GM19324 (cell line): ENCODE data around the gene G6PC2.

ENCODE experiments used
- ATAC-seq: cut with Tn5 transposase; IDR thresholded peaks from one replicate; pipeline ENCODE4 v1.9.1; 2021; ENCODE audit warnings: mild to moderate bottlenecking, moderate library complexity; ENCODE audit not compliant: unreplicated experiment, low FRiP score

G6PC2 gene

DNA sequence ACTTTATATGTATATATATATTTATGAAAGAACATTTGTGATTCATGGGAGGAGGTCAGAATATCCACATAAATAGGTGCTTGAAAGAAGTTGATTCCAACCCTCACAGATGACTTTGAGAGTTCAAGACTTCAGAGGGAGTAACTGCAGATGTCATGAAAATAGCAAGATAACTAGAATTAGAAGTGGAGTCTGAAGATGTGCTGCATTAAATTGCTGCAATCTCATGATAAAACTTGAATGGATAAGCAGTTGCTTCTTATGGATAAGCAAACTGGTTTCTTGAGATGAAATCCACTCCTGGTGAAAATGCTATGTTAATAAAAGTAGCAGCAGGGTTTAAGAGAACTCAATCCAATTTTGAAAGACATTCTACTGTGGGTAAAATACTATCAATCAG lies 40.2 kb downstream of the G6PC2 start:
- ATAC-seq: no peak

DNA sequence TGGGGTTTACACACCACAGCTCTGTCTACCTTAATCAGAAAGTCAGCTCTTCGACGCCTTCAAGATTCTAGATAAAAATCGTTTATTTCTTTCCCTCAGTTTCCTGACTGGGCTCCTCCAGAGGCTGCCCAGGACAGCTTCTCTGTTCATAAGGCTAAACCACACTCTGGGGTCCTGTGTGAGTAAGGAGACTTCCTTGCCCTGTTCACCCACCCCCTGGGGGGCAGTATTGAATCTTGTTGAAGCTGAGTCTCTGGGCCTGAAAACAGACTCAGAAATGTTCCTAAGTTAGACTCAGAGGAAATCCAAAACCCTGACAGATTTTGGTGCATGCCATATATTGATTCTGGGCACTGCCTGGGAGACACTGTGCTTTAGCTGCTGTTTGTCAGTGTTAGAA lies 43.0 kb downstream of the G6PC2 start:
- ATAC-seq: no peak

DNA sequence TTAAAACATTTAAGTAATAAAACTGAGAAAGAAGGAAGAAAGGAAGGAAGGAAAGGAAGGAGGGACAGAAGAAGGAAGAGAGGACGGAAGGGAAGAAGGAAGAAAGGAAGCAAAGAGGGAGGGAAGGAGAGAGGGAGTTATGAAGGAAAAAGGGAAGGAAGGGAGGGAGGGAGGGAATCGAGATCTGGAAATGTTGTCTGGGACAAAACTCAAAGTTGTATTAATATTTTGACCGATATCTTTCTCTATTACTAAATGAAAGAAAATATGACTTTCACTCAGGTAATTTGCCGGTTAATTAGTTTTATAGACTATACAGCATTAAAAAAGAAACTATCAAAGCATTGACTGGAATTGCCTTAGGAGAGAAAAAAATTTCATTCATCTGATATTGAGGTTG lies 44.4 kb downstream of the G6PC2 start:
- ATAC-seq: no peak

DNA sequence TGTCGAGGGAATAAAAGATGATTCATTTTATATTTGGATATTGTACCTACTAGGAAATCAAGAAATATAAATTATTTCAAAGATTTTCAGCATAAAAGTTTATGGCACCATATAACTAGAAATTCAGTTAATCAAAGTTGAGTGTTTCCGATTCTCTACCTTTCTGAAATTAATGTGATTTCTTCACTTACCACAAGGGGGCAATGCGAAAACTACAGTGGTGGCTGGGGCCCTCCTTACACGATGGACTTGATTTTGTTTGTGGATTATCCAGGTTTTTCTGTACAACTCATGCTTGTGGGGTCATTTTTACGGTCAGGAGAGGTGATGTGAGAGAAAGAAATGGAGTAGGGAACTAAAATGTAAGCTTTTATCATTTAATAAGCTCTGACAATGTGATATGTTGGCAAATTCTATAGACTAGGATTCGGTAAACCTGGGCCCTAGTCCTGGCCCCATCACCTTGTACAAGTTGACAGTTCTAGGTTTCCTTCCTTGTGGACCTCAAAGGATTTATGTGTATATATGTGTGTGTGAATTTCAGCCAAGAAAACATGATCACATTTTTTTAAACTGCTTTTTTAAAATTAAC lies 47.6 kb downstream of the G6PC2 start:
- no peak for ATAC-seq

DNA sequence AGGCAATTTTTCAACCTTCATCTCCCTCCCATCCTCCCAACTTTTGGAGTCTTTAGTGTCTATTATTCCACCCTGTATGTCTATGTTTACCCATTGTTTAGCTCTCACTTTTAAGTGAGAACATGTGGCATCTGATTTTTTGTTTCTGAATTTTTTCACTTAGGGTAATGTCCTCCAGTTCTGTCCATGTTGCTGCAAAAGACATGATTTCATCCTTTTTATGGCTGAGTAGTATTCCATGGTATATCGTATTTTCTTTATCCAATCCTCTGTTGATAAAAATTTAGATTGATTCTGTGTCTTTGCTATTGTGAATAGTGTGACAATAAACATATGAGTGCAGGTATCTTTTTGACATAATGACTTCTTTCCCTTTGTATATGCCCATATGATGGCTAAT lies 48.2 kb downstream of the G6PC2 start:
- ATAC-seq: no peak

DNA sequence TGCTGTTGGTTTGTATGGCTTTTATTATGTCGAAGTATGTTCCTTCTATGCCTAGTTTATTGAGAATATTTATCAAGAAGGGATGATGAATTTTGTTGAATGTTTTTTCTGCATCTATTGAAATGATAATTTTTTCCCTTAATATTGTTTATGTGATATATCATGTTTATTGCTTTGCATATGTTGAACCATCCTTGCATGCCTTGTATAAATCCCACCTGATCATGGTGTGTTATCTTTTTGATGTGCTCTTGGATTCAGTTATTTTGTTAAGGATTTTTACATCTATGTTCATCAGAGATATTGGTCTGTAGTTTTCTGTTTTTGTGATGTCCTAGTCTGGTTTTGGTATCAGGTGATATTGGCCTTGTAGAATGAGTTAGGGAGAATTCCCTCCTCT lies 50.8 kb downstream of the G6PC2 start:
- no peak for ATAC-seq

DNA sequence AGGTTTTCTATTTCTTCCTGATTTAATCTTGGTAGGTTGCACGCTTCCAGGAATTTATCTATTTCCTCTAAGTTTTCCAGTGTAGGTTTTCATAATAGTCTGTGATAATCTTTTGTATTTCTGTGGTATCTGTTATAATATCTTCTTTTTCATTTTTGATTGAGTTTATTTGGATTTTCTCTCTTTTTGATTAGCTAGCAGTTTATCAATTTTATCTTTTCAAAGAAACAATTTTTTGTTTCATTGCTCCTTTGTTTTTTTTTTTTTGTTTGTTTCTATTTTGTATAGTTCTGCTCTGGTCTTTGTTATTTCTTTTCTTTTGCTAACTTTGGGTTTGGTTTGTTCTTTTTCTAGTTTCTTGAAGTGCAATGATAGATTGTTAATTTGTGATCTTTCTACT lies 51.3 kb downstream of the G6PC2 start:
- no peak for ATAC-seq

DNA sequence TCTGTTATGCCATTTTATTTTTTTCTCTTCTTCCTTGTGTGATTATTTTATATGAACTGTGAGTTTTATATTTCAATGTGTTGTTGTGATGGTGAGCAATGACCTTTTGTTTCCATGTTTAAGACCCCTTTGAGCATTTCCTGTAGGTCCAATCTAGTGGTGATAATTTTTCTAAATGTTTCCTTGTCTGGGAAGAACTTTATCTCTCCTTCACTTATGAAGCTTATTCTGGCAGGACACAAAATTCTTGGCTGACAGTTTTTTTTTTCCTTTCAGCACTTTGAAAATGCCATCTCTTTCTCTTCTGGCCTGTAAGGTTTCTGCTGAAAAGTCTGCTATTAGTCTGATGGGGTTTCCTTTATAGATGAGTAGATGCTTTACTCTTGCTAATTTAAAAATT lies 53.2 kb downstream of the G6PC2 start:
- no peak for ATAC-seq

DNA sequence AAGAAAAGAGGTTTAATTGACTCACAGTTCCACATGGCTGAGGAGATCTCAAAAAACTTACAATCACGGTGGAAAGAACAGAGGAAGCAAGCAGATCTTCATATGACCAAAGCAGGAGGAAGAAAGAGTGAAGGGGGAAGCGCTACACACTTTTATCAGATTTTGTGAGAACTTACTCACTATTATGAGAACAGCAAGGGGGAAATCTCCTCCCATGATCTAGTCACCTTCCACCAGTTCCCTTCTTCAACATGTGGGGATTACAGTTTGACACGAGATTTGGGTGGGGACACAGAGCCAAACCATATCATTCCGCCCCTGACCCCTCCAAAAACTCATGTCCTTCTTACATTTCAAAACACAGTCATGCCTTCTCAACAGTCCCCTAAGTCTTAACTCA lies 54.2 kb downstream of the G6PC2 start:
- ATAC-seq: no peak

DNA sequence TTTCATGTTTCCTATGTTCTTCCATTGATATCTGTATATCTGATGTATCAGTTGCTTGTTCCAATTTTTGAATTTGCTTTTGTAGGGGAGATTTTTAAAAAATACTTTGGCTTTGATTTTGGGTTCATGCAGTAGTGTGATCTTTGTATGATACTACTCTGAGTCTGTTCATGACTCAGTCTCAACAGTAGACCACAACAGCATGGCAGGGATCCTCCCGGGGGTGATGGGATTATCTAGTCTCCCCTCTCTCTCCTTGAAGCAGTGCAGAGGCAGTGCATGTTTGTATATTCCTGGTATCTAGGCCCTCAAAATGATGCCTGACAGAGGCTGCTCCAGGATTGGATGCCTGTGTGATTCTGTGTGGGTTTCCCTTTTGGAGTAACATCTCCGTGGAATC lies 55.3 kb downstream of the G6PC2 start:
- no peak for ATAC-seq
